ENCODE results near the gene ZNF35. TPM values are rescaled to one million over a fixed set of nuclear protein-coding genes. Genes with fewer than 3 reads are reported as not detected.

Gene ZNF35
- 7.9 TPM for total RNA-seq
- long read RNA-seq, partial matches to known transcripts: 0 of 6 reads
- long read RNA-seq, other reads (novel, unspliced or antisense): 1 of 6 reads

GRCh38 chr3:44648564-44649229 is at the start of gene ZNF35:
Gene ZNF35 (plus strand): TSS chr3:44648732. CDS start chr3:44651068, 2,336 bp downstream.
- TF ChIP-seq, protein P1, sequence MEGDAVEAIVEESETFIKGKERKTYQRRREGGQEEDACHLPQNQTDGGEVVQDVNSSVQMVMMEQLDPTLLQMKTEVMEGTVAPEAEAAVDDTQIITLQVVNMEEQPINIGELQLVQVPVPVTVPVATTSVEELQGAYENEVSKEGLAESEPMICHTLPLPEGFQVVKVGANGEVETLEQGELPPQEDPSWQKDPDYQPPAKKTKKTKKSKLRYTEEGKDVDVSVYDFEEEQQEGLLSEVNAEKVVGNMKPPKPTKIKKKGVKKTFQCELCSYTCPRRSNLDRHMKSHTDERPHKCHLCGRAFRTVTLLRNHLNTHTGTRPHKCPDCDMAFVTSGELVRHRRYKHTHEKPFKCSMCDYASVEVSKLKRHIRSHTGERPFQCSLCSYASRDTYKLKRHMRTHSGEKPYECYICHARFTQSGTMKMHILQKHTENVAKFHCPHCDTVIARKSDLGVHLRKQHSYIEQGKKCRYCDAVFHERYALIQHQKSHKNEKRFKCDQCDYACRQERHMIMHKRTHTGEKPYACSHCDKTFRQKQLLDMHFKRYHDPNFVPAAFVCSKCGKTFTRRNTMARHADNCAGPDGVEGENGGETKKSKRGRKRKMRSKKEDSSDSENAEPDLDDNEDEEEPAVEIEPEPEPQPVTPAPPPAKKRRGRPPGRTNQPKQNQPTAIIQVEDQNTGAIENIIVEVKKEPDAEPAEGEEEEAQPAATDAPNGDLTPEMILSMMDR (IDR thresholded peaks at IDR 0.05; ENCODE audit: borderline replicate concordance): no peak
- Histone ChIP-seq H3K27ac (replicated peaks) (peak within 1 kb of the TSS; percentile 86), H3K9me3 (replicated peaks) (peaks cover 27% of the 10 kb centered on the region), H3K36me3 (peaks cover 42% of the 10 kb centered on the region), H3K4me1 (peaks cover 31% of the 10 kb centered on the region), H3K4me3 (peak within 1 kb of the TSS; percentile 89), H3K27me3 (ENCODE audit: low read depth) (no peaks in the 10 kb centered on the region)
- DNase-seq: peak; percentile 76
- intact Hi-C loops (cut with micrococcal nuclease): no loop called here

DNA sequence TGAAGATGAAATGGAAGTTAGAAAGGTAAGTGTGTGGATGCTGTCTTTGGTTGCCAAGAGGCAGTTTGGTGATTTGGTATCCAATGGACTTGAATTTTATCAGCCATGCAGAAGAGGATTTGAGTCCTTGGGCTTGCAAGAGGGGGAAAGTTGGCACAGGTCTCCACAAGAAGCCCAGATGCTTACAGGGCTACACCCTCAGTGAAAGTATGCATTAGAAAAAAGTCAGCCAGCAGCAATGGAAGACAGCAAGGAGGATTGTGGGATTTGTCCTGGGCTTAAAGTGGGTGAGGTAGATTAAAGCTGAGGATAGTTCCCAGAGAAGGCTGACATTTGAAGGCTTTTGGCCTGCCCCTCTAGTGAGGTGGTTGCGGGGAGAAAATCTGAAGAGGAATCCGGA is 46.8 kb upstream of the ZNF35 start:
- Histone ChIP-seq H3K4me1 (no peaks in the 10 kb centered on the region), H3K27ac (replicated peaks) (no peak overlapping the region), H3K9me3 (replicated peaks) (peaks cover 32% of the 10 kb centered on the region), H3K27me3 (ENCODE audit: low read depth) (no peaks in the 10 kb centered on the region), H3K36me3 (peaks cover 28% of the 10 kb centered on the region), H3K4me3 (no peak overlapping the region)
- intact Hi-C loops (cut with micrococcal nuclease): no loop called here
- no peak for DNase-seq
- TF ChIP-seq, protein P1 (IDR thresholded peaks at IDR 0.05; ENCODE audit: borderline replicate concordance): no peak

DNA sequence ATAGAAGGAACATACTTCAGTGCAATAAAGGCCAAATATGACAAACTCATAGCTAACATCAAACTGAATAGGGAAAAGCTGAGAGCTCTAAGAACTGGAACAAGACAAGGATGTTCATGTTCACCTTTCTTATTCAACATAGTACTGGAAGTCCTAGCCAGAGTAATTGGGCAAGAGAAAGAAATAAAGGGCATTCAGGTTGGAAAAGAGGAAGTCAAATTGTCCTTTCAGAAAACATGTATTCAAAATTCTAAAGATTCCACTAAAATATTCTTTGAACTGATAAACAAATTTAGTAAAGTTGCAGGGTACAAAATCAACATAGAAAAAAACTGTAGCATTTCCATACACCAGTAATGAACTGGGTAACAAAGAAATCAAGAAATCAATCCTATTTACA is 35.9 kb upstream of the ZNF35 start:
- Histone ChIP-seq H3K27me3 (ENCODE audit: low read depth) (no peaks in the 10 kb centered on the region), H3K27ac (replicated peaks) (no peak overlapping the region), H3K4me3 (no peak overlapping the region), H3K36me3 (peaks cover 11% of the 10 kb centered on the region), H3K9me3 (replicated peaks) (peaks cover 4% of the 10 kb centered on the region), H3K4me1 (no peaks in the 10 kb centered on the region)
- TF ChIP-seq, protein P1 (IDR thresholded peaks at IDR 0.05; ENCODE audit: borderline replicate concordance): no peak
- DNase-seq: no peak
- intact Hi-C loops (cut with micrococcal nuclease): no loop called here

DNA sequence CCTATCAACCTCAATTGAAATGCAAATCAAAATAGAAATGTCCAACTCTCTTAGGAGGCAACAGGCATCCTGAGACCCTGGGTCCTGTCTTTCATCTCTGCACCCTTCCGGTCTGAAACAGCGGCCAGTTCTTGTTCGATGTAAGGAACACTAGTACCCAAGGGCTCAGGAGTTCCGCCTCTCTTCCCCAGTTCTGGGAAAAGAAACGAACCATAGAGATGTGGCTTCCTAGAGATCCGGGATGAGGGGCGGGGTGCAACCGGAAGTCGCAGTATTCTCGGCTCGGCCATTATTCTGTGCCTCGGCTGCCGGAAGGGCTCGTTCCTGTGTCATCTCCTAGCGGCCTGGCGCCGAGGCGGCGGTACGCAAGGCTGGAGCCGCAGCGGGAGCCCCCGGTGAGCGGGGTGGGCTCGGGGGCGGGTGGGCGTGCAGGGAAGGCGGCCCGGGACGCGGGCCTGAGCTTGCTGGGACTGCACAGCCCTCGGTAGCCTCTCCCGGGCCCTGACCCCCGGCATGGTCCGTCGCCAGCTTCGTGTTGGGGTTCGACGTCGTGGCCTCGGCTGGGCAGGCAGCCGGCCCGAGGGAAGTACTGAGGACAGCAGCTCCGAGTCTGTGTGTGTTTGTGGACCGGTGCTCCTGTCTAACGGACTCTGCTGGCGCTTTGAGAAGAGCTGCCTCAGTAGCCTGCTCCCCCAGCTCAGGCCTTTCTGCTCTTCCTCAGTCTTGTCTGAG is 23.6 kb upstream of the ZNF35 start, which contains the start of gene ZNF197:
Gene ZNF197, plus strand, starts transcription at position 288 of the 732 bp plus-strand sequence. CDS start 4,119 bp downstream, outside the sequence.
- Histone ChIP-seq H3K27me3 (ENCODE audit: low read depth) (no peaks in the 10 kb centered on the region), H3K4me1 (peaks cover 48% of the 10 kb centered on the region), H3K27ac (replicated peaks) (peak within 1 kb of the TSS; percentile 92), H3K4me3 (peak within 1 kb of the TSS; percentile 81), H3K36me3 (peaks cover 8% of the 10 kb centered on the region), H3K9me3 (replicated peaks) (no peaks in the 10 kb centered on the region)
- DNase-seq: peak; percentile 86
- intact Hi-C loops (cut with micrococcal nuclease): no loop called here
- TF ChIP-seq, protein P1 (IDR thresholded peaks at IDR 0.05; ENCODE audit: borderline replicate concordance): peak; percentile 32

GRCh38 chr3:44628716-44629115 is 19.8 kb upstream of the ZNF35 start:
- Histone ChIP-seq H3K36me3 (peaks cover 44% of the 10 kb centered on the region), H3K4me1 (peaks cover 46% of the 10 kb centered on the region), H3K27ac (replicated peaks) (no peak overlapping the region), H3K27me3 (ENCODE audit: low read depth) (no peaks in the 10 kb centered on the region), H3K9me3 (replicated peaks) (no peaks in the 10 kb centered on the region), H3K4me3 (no peak overlapping the region)
- intact Hi-C loops (cut with micrococcal nuclease): no loop called here
- no peak for DNase-seq
- TF ChIP-seq, protein P1 (IDR thresholded peaks at IDR 0.05; ENCODE audit: borderline replicate concordance): no peak
